ENCODE data around the gene SIX3.

Gene SIX3

DNA sequence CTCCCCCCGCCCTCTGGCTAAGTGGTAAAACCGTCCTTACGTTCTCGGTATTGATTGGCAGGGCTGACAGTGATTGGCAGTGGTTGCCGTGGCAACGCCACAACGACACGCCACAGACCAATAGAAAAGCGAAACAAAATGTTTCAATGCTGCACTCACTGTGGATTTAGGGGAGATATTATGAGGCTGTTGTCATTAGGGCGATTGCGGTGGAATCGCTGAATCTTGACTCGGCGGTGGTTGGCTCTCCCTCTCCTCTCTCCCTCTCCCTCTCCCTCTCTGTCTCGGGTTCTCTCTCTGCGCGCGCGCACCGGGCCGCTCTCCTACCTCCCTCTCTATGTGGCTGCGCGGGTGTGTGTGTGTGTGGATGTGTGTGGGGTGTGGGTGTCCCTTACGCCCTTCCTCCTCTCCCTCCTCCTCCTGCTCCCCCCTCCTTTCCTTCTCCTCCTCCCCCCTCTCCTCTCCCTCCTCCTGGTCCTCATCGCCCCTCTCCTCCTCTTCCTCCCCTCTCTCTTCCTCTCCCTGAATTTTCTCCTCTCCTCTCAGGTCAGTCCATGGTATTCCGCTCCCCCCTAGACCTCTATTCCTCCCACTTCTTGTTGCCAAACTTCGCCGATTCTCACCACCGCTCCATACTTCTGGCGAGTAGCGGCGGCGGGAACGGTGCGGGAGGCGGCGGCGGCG is at the start of gene SIX3:
Gene SIX3, plus strand, starts transcription at position 152 of the 684 bp plus-strand sequence. Its CDS starts 403 bp downstream, at position 555.
- no peak for DNase-seq

DNA sequence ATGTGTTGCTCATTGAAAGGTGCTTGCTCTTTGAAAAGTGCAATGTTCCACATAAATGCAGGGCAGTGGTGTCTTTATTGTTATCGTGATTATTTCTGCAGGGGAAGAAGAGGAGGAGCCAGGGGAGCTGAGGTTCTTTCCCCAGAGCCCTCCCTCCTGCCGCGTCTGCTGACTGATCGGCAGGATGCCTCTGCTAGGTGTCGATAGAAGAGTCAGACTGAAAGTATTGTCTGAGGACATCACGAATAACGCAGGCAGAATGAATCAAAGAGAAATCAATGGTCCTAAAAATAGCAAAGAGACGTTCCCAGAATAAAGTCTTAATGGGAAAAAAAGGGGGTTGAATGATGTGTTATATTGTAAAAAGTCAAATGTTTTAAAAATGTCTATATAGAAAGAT is 47.4 kb upstream of the SIX3 start:
- DNase-seq: no peak

GRCh38 chr2:44895061-44895460 is 46.4 kb upstream of the SIX3 start:
- no peak for DNase-seq

DNA sequence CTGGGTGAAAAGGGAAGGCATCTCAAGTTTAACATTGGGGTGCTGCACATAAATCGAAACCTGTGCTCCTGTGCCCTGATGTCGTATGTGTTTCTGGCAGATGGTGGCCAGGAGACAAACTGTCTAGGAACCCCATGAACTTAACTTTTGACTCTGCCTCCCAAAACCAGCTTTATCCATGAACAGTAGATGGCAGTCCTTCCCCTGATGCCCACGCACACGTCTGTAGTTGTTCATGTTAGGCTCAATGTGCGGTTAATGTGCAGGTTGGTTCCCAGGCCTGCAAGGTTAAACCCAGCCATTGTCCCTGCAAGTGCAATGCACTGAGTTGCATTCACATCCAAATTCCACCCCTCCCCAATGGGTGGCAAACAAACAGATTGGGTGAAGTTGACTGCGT is 44.1 kb upstream of the SIX3 start:
- no peak for DNase-seq

GRCh38 chr2:44902217-44903137 is 39.0 kb upstream of the SIX3 start:
- no peak for DNase-seq

DNA sequence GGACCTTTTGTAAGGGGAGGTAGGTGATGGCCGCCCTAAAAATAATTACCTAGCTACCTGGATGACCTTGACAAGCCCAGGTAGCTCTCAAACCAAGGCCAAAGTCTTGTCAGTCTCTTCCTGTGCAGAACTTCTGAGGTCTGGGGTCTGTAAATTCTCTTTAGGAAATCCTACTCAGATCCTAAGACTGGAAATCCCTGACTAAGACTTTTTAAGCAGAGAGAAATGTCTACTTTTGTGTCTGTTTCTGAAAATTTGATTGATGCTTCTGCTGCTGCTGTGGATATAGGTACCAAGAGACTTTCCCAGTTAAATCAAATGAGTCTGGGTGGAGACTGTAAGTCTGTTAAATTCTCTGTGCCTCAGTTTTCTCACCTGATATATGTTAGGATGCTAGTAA is 36.9 kb upstream of the SIX3 start:
- DNase-seq: no peak

DNA sequence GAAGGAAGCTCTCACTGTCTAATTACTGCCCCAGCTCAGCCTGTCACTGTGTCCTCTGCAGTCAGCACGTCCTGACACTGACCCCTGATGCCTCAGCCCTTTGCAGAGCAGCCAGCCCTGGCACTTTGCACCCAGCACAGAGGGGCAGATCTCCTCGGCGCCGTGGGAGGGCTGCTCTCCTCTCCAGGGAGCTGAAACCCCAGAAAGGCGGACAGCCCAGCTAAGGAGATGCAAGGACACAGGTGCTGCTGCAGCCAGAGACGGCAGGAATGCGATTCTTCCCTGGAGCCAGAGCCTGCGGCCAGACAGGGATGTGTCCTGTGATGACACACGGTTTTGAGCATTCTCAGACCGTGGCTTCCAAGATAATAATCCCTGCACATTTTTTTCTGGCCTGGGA is 34.5 kb upstream of the SIX3 start:
- no peak for DNase-seq

GRCh38 chr2:44909831-44910230 is 31.7 kb upstream of the SIX3 start:
- DNase-seq: no peak

- no peak for DNase-seq
These were observed 28.8 kb upstream of the SIX3 start for GRCh38 chr2:44912660-44913059.

GRCh38 chr2:44916291-44916690 is 25.2 kb upstream of the SIX3 start:
- DNase-seq: no peak

DNA sequence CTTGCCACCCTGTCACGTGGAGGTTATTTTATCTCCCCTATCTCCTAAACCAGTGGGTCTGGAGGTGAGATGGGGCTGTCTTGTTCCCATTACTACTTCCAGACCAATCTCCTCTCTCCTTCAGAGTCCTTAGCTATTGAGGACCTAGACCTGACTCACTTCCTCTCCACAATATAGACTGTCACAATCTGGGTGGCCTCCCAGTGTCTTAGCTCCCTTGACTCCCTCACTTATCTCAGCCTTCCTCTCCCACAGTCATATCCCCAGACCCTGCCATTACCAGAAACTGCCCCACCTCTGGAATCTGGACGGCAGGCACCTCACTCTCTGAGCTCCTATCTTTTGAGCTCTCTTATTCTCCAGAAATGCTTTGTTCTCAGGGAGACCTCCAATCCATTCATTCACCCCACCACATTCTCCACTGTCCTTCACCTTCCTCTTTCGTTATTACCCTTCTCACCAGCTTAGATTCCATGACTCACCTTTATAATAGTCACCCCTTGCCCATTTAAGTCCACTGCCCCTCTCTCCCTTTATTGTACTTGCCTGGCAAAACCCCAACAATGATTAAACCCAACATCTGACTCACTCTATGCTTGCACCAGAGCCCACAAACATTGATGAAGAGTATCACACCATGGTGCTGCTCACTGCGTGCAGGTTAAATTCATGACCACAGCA is 23.3 kb upstream of the SIX3 start:
- DNase-seq: no peak

DNA sequence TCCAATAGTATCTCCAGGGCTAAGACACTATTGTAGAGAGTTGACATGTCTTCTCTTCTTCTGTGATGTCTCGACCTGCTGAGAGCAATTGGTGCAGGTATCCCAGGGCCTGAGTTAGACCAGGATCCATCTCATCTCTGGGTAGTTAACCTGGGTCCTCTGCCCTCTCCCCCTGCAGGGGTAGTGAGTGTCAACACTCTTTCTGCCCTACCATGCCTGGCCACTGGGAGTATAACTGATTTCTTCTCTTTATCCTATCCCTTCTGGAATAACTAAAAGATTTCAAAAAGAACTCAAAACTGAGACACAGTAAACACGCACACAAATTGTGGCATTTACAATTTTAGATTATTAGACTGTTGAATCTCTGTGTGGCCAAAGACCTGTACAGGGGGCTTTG is 20.8 kb upstream of the SIX3 start:
- DNase-seq: no peak

DNA sequence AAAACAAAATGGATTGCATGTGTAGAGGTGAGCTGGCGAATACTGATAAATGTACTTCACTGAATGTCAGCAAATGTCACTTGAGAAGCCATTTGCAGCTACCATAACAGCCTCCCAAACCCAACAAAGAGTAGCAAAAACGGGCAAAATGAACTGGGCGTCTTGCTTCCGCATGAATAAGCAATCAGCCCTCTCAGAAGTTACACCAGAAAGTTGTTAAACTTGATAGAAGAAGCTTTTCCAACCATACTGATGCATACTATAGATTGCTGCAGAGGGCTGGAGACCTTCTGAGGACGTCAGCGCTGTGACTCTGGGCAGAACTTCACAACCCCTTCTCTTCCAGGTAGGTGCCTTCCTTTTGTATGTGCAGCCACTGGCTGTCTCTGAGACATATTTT is 18.7 kb upstream of the SIX3 start:
- DNase-seq: no peak

- no peak for DNase-seq
These were observed 15.9 kb upstream of the SIX3 start for GRCh38 chr2:44925561-44926136.

DNA sequence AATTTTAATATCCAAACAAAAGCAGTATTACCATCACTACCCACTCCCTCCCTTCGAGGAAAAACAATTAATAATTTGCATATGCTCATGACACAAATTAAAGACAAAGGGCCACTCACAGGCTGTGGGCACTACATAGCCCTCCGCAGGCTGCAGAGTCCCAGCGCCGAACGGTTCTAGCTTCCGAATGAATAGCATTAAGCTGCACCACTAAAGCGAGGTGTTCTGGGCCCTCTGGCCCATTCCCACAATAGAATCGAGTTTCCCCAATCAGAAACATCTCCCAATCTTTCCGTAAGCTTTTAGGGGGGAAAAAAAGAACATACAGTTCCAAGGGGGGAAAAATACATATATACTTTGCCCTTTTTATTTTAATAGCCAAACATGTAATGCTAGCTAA is 14.5 kb upstream of the SIX3 start:
- no peak for DNase-seq

GRCh38 chr2:44927985-44928482 is 13.5 kb upstream of the SIX3 start:
- no peak for DNase-seq

DNA sequence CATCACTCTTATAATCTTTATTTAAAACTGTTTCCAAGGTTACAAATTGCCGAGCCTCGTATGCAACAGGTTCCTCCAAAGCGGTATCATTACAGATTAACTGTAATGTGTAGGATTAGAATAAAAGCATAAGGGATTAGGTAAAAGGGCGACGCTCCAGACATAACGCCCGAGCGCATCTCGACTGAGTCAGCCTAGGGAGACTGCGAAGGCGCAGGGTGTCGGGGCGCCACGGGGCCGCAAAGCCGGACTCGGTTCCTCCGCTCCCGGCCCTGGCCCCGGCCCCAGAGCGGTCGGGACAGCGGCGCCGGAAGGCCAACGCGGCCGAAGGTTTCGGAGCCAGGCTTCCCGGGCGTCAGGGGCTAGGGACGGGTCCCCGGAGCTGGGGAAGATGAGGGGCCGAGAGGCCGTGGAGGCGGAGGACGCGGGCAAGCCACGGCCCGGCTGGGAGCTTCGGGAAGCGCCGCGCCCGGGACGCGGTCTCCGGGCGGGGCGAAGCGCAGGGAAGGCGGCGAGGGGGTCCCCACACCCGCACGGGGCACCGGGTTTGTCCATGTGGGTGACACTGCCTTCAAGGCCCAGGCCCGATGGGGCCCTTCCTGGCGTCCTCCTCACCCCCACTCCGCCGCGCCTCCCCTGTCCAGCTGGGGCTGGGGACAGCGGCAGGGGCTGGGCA is 12.9 kb upstream of the SIX3 start:
- DNase-seq: no peak

DNA sequence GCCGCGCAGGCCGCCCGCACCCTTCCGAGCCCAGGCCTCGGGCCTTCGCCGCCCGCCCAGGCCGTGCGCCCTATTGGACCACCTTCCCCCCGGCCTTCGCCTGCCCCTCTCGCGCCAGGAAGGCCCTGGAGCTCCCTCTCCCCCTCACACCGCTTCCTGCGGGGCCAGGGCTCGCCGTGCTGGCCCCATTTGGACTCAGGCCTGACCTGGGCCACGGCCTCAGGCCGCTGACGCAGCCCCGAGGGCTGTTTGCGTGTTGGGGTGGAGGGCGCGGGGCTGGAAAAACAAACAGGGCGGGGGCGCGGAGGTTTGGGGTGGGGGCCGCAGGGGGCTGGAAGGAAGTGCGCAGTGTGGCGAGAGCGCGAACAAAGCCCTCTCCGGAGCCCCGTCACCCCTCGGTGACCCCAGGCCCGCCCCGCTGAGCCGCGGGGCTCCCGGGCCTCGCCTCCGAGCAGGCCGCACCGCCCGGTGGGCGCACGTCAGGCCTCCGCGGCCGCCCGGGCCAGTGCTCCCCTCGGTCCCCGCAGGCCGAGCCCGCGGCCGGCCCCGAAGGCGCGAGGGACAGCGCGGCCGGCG is 12.3 kb upstream of the SIX3 start:
- no peak for DNase-seq

DNA sequence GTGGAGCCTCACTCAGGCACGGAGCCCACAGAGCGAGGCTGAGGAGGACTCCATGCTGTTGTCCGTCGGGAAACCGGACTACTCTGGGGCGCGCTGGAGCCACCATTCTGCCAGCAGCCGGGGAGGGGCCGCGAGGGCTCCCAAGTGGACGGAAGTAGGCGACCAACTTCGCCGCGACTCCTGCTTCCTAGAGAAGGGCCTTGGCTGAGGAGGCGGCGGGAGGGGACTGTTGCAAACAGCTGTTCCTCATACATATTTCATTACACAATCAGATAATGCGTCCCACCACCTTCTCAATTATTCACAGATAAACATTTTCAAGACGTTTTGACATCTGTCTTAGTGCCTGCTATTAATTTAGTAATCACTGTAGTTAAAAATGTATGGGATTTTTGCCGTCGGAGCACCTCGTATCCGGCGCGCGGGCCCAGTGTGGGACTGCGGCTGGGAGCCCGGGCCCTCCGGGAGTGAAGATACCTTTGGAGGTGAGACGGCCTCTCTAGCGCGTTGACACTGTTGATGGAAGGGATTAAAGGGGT is 11.7 kb upstream of the SIX3 start:
- no peak for DNase-seq

DNA sequence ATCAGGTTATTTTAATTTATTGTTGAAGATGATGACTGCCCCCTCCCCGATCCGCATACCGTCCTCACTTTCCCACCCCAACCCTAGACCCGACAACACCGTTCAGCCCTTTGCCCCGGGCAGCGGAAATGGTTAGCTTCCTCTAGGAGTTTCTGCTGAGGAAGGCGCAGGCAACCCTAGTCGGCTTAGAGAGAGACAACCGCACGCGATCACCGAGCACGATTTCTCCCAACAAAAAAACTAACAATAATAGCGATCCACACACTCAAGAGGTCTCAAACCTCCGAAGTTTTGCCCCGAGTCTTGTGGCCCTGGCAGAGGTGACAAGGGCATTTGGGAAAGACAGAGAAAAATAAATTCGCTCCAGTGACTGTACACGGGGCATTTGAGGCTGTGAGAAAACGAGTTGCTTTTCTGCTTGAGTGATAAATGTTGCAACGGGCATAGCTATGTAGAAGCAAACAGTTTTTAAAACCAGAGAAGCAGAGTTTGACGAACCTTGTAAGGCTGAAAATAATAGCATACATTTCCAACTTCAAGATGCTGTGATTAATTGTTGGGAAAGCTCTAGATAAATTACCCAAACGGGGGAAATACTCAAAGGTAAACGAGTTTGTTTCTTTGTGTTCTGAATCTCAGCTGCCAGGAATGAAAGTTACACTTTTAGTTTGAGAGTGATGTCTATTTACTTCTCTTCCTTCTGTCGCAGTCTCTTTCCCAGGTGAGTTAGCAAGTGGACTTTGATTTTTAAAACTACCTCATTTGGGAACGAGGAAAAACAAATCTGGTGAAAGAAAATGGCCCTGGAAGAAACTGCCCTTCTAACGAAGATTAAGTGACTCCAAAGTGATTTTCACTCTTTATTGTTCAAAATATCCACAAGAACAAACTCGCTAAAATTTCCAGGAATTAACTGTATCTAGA is 11.0 kb upstream of the SIX3 start:
- DNase-seq: no peak

Data from activated CD8-positive, alpha-beta memory T cell treated with anti-CD3 and anti-CD28 coated beads for 24 hours (primary cell).